DND-41 (cell line): ENCODE data around the gene EPHX1.

Experiments used
- EZH2 ChIP-seq: IDR thresholded peaks from 3 replicates; pipeline ENCODE4 v1.6.1; 2012; ENCODE audit warnings: borderline replicate concordance, low read depth, mild to moderate bottlenecking, moderate library complexity, low read length, inconsistent platforms; ENCODE audit not compliant: severe bottlenecking
- TF ChIP-seq, protein P1 (sequence below): IDR thresholded peaks from 2 replicates; pipeline ENCODE4 v1.5.1; 2012; ENCODE audit warnings: borderline replicate concordance, low read length, moderate library complexity, mild to moderate bottlenecking; ENCODE audit not compliant: poor library complexity, severe bottlenecking; ENCODE audit errors: extremely low read depth

- TF ChIP-seq, protein P1, sequence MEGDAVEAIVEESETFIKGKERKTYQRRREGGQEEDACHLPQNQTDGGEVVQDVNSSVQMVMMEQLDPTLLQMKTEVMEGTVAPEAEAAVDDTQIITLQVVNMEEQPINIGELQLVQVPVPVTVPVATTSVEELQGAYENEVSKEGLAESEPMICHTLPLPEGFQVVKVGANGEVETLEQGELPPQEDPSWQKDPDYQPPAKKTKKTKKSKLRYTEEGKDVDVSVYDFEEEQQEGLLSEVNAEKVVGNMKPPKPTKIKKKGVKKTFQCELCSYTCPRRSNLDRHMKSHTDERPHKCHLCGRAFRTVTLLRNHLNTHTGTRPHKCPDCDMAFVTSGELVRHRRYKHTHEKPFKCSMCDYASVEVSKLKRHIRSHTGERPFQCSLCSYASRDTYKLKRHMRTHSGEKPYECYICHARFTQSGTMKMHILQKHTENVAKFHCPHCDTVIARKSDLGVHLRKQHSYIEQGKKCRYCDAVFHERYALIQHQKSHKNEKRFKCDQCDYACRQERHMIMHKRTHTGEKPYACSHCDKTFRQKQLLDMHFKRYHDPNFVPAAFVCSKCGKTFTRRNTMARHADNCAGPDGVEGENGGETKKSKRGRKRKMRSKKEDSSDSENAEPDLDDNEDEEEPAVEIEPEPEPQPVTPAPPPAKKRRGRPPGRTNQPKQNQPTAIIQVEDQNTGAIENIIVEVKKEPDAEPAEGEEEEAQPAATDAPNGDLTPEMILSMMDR: no peak
- TF ChIP-seq EZH2: no peak
These were observed 41.9 kb downstream of the EPHX1 start for GRCh38 chr1:225851805-225852204.
